ENCODE data around the gene MT3. TPM values are rescaled to one million over a fixed set of nuclear protein-coding genes. Genes with fewer than 3 reads are reported as not detected.
A peak's percentile ranks its signal among the peaks of the same experiment; 100 is the strongest.

The MT3 gene
- total and polyA plus RNA-seq, 2 of the 13 experiments (the other 11 are each of a cell fraction or from before 2014, with no cell fraction given): not detected

DNA sequence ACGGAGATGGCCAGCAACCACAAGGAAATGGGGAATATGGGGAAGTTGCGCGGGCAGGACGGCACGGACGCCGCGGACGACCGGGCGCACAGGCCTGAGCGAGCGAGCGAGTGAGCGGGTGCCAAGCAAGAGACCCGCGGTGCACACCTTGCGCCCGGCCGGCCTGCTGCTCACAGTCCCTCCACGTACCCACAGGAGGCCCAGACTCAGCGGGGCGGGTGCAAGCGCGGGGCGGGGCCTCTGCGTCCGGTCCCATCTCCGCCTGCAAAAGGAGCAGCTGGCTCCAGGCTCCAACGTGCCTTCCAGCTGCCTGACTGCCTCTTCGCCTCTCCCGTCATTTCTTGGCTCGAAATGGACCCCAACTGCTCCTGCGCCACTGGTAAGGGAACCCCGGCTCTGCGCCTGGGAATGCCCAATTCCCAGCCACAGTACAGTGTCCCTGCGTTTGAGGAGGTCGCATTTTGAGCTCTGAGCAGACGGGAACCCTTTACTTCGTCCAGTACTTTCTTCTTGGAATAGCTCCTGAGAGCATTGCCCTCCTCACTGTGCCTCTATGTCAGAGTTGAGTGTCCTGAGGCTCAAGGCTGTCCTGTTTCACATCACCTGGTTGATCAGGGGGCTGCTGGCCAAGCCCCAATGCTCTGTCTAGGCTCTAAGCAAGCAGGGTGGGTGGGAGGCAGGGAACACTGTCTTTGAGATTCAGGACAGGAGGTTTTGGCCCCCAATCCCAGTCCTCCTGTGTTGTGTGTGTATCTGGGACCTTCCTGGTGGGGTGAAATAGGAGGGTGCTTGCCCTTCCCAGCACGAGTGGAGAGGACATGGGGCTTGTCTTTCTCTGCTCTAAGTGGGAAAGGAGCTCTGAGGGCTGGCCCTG, 28.1 kb downstream of the MT3 start:
- H3K4me1 ChIP-seq (ENCODE audit: insufficient read depth, low read length): peaks cover 21% of the 10 kb centered on the region
- no peaks in the 10 kb centered on the region for H3K9me3 ChIP-seq (ENCODE audit: low read length)
- no peak overlapping the region for H3K9ac ChIP-seq (ENCODE audit: insufficient read depth, low read depth, low read length)
- peaks cover 11 to 37% of the 10 kb centered on the region in 2 experiments; a peak in 4 of 5 replicates for H3K27me3 ChIP-seq (ENCODE audit: control insufficient read depth in 1 of 2, insufficient read depth in 2 of 2, low read length in 2 of 2)
- no peak overlapping the region for H2AFZ ChIP-seq (ENCODE audit: low read length)
- no peak overlapping the region for H3K27ac ChIP-seq (ENCODE audit: extremely low read length, insufficient read depth, low read length)
- TF ChIP-seq ZGPAT (CRISPR knock-in tag; IDR thresholded peaks at IDR 0.05): no peak
- TF ChIP-seq NAIF1 (CRISPR knock-in tag; IDR thresholded peaks at IDR 0.05; ENCODE audit: borderline replicate concordance): no peak
- no peak for TF ChIP-seq FOXO1 (CRISPR knock-in tag; IDR thresholded peaks at IDR 0.05)
- no peak for TF ChIP-seq SP2 (CRISPR knock-in tag; IDR thresholded peaks at IDR 0.05)
- TF ChIP-seq, protein P1, sequence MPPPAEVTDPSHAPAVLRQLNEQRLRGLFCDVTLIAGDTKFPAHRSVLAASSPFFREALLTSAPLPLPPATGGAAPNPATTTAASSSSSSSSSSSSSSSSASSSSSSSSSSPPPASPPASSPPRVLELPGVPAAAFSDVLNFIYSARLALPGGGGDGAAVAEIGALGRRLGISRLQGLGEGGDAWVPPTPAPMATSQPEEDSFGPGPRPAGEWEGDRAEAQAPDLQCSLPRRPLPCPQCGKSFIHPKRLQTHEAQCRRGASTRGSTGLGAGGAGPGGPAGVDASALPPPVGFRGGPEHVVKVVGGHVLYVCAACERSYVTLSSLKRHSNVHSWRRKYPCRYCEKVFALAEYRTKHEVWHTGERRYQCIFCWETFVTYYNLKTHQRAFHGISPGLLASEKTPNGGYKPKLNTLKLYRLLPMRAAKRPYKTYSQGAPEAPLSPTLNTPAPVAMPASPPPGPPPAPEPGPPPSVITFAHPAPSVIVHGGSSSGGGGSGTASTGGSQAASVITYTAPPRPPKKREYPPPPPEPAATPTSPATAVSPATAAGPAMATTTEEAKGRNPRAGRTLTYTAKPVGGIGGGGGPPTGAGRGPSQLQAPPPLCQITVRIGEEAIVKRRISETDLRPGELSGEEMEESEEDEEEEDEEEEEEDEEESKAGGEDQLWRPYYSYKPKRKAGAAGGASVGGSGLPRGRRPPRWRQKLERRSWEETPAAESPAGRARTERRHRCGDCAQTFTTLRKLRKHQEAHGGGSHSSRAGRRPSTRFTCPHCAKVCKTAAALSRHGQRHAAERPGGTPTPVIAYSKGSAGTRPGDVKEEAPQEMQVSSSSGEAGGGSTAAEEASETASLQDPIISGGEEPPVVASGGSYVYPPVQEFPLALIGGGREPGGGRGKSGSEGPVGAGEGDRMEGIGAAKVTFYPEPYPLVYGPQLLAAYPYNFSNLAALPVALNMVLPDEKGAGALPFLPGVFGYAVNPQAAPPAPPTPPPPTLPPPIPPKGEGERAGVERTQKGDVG (CRISPR knock-in tag; IDR thresholded peaks at IDR 0.05; ENCODE audit: borderline replicate concordance): no peak
- no peak for TF ChIP-seq ZNF331 (CRISPR knock-in tag; IDR thresholded peaks at IDR 0.05)
- no peak for TF ChIP-seq FOXK2 (IDR thresholded peaks at IDR 0.05)
- TF ChIP-seq ATF7 (IDR thresholded peaks at IDR 0.05): no peak
- TF ChIP-seq ATF7 (CRISPR knock-in tag; IDR thresholded peaks at IDR 0.05): no peak
- TF ChIP-seq HIVEP1 (CRISPR knock-in tag; IDR thresholded peaks at IDR 0.05): no peak
- TF ChIP-seq MTA3 (CRISPR knock-in tag; IDR thresholded peaks at IDR 0.05): no peak
- POLR2A ChIA-PET: interaction anchor here (1.8 kb wide), 1 partner anchor 11 kb away, joined by 6 read pairs; no protein-coding TSS in a partner anchor
- in situ Hi-C loops (cut with HindIII; ENCODE audit: extremely low pct_ligation_motif_present, low pct_unique_long_range_greater_than_20kb) (no loop called here), intact Hi-C loops (cut with micrococcal nuclease; ENCODE audit: unreplicated experiment) (no loop called here)
- no peaks in the 10 kb centered on the region for H3K79me2 ChIP-seq (ENCODE audit: insufficient read depth, low read length)
- no peak for DNase-seq (ENCODE audit: low spot score)
- no peak for FAIRE-seq
- BruUV-seq (replicated peaks): no TSS peak
- H3K36me3 ChIP-seq (replicated peaks in 1 of 2; ENCODE audit: control insufficient read depth in 1 of 2, insufficient read depth in 2 of 2, low read length in 2 of 2): no peaks in the 10 kb centered on the region
- WGBS (ENCODE audit: low lambda C conversion rate): 73% methylated on average over 36 of the region's 41 CpGs
- CTCF ChIA-PET (ENCODE audit: low intra/inter-chr PET ratio, low total read pairs): no interaction called here
- ATAC-seq: peak; percentile 31; the same call in 2 of the 3 replicates
- H4K20me1 ChIP-seq (ENCODE audit: insufficient read depth, low read length): no peaks in the 10 kb centered on the region
- no peak overlapping the region for H3K4me2 ChIP-seq (ENCODE audit: low read depth, low read length)
- no peak overlapping the region for H3K4me3 ChIP-seq (replicated peaks in 1 of 3; ENCODE audit: insufficient read depth in 1 of 3, low read depth in 2 of 3, low read length in 3 of 3)

Measured in HepG2 (cell line).